Amniotic stem cell (primary cell): Measurements from ENCODE around the gene PDZRN4.
"Not testable (repeated sequence)": the region's sequence is repeated elsewhere in the genome, so short reads cannot be mapped to it uniquely, and the experiment has no call there.

Experiments used
- DNase-seq: peaks from one replicate; lab custom pipeline; 2025; lab: John Stamatoyannopoulos, UW

Gene PDZRN4

DNA sequence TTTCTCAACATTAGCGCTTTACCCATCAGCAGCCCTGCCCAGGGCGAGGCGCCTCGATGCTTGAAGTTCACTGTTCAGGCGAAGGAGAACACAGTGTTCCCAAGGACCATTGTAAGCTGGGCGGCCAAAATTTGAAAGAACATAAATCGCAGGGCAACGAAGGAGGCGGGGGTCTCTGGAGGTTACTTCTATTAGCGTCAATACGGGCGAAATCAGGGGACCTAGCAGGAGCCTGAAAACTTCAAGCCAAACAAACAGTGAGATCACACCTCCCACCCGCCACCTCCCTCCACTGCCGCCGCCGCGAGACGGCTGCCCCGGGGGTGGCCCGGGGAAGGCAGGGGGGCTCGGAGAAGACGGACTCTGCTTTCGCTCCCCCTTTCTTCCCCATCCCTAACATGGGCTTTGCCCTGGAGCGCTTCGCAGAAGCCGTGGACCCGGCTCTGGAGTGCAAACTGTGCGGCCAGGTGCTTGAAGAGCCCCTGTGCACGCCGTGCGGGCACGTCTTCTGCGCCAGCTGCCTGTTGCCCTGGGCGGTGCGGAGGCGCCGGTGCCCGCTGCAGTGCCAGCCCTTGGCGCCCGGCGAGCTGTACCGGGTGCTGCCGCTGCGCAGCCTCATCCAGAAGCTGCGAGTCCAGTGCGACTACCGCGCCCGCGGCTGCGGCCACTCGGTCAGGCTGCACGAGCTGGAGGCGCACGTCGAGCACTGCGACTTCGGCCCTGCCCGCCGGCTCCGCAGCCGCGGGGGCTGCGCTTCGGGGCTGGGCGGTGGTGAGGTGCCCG, at the start of gene PDZRN4:
PDZRN4 (plus strand) TSS at position 263 of the 783 bp plus-strand sequence.
- DNase-seq, result no peak

DNA sequence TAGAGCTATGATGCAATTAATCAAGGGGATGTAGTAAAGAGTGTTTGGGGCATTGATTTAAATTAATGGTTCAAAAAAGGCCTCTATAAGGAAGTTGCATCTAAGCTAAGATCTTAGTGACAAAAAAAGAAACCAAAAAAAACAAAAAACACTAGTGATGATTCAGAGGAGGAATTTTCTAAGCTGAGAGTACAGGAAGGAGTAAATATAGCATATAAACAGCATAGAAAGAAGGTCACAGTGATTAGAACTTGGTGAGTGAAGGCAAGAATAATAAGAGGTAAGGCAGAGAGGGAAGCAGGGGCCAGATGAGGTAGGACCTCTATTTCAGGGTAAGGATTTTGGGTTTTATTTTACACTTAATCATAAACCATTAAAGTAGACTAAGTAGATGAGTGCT, 48.0 kb upstream of the PDZRN4 start:
- DNase-seq, result no peak

DNA sequence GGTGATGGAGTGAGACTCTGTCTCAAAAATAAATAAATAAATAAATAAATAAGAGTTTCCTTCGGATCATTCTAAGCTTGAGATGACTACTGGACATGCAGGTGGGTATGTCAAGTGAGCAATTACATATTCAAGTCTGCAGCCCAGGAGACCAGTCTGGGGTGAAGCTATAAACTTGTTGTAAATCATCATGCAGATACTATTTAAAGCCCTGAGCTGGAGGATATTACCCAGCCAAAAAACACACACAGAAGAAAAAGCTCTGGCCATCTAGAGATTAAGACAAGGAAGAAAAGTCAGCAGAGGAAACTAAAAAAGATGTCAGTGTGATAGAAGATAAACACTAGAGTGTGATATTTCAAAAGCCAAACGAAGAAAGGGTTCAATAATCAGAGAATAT, 47.0 kb upstream of the PDZRN4 start:
- no peak for DNase-seq

DNA sequence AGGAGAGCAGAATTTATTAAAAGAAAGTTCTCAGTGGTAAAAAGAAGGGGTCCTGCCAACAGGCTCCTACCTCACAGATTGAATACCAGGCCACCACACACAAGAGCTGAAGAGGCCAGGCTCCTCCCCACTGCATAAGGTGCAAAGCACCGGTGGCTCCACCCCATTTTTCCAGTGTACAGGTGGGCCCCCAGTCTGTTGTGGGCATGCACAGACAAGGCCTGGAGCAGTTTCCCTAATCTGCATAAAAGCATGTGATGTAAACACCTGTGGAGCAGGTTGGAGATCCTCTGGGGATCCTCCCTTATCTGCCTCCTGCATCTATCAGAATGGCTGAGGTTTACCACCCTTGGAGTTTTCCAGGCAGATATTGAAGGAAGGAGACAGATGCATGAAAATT, 45.7 kb upstream of the PDZRN4 start:
- DNase-seq, result no peak

DNA sequence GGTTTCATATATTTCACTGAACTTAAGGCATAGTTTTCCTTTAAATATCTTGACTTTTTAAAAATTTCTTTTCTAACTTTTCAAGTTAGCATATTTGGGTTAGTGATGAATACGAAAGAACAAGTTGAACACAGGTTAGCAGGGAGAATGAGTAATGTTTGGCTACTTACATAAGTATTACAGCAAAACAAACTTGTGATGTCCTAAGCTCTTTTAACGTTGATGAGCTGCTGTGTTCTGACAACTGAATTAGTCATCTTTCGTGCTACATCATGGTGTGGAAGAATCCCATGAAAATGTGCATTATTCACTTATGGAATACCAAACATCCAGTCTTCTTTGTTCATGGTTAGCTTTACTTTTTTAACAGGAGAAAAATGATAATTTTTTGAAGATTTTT, 36.3 kb upstream of the PDZRN4 start:
- DNase-seq, result no peak

DNA sequence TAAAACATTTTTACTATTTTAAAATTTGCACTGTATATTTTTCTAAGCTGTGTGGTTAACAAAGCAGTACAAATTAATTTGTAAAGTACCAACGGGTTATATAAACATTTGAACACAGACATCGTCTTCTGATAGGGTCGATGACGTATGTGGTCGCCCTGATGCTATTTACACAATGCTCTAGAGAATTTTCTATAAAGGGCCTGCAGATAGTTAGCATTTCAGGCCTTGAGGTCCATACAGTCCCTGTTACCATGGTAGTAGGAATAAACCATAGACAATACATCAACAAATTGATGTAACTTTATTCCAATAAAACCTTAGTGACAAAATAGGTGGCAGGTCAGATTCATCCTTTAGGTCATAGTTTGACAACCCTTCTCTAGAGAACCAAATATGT, 25.7 kb upstream of the PDZRN4 start:
- no peak for DNase-seq

DNA sequence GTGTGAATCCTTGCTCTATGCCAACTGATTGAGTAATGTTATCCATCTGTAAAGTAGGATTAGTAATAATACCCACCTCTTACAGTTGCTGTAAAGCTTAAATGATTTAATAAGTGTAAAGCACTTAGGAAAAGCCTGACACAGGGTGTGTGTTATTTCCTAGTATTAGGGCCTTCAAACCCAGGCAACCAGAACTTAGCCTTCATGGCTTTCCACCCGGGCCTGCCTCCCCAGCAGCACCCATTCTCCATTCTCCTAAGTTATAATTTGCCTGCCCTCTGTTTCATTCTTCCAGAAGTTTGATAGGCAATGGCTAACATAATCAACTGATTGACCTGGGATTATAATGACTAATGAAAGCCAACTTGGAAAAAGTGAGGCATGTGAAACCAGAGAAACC, 20.4 kb upstream of the PDZRN4 start:
- no peak for DNase-seq

DNA sequence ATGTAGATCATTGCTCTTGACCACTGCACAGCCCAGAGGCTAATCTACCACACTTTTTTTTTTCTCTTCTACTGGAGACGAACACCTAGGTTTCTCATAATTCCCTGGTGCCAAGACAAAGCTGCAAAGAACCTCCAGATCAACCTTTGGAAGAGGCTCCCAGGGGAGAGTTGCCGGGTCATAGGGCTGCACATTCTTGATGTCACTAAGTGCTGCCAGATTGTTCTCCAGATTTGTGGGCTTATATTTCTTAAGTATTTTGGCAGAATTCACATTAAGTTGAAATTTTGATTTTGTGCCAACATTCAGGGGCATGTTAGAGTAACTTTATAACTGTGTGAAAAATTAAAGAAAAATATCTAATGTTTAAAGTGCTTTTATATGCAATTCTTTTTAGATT, 13.5 kb upstream of the PDZRN4 start:
- DNase-seq, result no peak

DNA sequence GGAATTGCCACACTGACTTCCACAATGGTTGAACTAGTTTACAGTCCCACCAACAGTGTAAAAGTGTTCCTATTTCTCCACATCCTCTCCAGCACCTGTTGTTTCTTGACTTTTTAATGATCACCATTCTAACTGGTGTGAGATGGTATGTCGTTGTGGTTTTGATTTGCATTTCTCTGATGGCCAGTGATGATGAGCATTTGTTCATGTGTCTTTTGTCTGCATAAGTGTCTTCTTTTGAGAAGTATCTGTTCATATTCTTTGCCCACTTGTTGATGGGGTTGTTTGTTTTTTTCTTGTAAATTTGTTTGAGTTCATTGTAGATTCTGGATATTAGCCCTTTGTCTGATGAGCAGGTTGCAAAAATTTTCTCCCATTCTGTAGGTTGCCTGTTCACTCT, 8.6 kb upstream of the PDZRN4 start:
- not testable (repeated sequence) for DNase-seq

DNA sequence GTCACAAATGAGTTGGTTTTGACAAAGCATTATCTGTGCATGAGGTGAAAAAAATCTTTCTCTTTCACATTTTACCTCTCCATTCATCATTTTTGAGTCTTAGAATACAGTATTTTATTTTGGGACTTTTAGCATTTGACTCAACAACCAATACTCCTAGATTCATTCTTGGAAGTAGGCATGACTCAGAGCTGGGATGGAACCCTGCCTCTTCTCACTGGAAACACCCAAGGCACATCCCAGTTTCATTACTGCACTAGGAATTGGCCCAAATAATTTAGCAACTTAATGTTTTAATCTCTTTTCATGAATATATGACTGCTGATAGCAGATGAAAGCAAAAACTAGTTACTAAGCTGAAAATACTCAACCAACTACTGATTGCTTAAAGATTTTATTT, 3.3 kb upstream of the PDZRN4 start:
- DNase-seq, result no peak

DNA sequence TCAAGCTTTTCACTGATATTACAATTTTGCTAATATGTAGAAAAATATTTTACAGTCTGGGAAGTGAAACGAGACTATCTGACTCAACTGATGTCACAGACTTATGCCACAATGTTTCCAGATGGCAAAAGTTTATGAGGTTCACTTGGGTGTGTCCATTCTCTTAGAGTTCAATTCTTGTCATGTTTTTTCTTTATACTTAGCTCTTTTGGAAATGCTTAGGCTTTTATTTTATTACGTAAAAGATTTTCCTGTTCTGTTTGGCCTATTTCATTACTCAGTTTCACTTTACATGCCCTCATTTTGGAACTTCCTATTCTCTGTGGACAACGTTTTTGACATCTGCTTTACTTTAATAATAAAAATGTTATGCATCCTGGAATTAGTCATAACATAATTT, 2.1 kb upstream of the PDZRN4 start:
- no peak for DNase-seq

DNA sequence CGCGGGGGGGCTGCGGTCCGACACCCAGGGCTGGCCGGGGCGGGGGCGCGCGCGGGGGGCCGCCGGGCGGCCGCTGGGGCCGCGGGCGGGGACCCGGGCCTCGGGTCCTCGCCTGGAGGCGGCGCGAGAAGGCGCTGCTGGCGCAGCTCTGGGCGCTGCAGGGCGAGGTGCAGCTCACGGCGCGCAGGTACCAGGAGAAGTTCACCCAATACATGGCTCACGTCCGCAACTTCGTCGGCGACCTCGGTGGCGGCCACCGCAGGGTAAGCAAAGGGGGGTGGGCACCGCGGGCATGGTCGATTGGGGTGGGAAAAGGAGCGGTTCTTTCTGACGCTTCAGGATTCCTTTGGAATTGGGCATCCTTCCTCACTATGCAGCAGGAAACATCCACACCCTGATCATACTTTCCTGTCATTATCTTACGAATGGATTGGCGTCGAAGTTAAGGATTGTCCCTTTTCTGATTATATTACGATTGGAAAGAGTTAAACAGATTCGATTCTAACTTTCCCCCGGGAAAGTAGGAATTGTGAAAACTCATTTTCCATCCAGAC, 798 bp downstream of the PDZRN4 start:
- no peak for DNase-seq

DNA sequence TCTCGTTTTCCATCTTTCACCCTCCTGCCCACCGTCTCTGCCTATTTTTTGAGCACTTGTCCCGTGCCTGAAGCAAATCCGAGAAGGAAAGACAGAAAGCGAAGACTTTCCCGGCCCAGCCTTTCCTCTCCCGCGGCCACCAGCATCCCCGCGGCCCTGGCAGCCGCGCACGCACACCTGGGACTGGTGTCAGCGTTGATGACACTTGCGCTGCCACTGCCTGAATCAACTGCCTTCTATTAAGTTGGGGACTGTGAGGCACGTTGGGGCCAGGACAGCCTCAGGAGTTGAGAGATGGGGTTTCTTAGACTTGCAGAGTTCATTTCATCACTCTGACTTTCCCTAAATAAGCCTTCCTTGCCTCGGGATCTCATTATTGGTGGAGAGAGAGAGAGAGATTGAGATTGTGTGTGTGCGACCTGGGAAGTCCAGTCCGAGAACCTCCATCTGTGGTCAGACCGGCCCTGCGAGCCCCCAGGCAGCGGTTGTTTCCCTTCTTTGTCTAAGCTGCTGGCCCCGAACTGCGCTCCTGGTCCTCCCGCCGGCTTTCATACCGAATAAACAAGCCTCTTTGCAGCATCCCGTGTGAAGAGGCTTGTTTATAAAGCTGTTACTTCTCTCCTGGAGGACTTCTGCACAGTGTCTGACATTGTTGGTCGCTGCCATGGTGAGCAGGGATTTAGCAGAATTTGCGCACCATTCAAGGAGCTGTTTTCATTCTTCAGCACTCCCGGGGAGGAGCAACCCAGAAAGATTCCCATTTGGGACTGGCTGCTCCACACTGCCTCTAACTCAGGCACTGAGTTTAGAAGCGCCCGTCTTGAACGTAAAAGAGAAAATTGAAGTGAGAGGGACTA, 1.5 kb downstream of the PDZRN4 start:
- no peak for DNase-seq

DNA sequence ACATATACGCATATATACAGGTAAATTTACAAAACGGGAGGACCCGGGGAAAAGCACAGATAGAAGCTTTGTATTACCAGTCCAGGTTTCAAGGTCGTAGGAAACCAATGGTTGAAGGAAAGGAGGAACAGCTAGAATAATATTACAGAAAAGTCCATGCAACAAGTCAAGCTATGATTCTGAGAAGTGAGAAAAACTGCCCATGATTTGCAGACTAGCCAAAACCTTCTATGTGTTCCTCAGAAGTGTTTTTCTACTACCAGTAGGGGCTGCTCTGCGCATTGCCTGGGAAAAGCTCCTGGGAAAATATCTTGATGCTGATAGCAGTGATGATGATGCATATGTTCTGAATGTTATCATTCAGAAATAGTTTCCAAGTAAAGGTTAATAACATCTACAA, 2.2 kb downstream of the PDZRN4 start:
- no peak for DNase-seq

DNA sequence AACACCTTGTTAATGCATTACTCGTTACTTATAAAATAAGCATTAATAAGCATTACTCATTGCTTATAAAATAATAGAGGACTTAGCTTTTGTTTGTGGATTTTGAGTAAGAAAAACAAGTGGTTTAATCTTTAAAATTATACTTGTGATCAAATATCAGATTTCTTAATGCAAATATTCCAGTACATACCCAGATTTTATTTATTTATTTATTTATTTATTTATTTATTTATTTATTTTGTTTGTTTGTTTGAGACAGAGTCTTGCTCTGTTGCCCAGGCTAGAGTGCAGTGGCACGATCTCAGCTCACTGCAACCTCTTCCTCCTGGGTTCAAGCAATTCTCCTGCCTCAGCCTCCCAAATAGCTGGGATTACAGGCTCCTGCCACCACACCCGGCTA, 3.4 kb downstream of the PDZRN4 start:
- DNase-seq, result not testable (repeated sequence)

DNA sequence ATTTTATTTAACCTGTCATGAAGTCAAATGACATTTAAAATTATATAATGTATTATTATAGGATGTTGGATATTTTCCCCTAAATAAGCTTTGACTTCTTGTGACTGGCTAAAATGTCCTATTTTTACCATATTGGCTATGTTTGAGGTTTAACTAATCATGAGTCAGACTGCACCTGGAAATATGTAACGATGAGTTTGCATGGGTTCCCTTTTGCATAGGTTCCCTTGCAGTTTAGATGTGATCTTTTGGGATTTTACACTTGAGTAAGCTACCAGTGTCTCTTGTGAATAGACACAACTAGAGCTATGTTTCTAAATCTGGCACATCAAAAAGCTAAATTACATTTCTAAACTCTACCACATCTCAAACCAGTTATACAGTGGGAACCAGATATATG, 5.2 kb downstream of the PDZRN4 start:
- no peak for DNase-seq

DNA sequence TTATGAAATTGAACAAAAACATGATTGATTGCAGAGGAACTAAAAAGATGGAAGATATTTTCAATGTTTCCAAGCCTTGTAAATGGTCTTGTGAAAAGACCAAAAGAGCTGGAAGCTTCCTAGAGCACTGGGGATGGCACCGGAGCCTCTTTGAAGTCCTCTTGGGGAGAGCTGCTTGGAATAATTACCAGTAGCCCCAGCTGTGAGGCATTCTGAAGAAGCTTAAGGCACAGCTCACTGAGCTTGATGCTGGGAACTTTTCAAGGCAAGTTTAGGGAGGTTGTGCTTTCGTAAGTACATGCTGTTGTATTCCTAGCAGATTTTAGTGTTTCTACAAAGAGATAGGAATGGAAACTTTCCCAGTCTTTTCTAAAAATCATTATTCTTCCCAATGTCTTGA, 13.9 kb downstream of the PDZRN4 start:
- DNase-seq, result no peak

DNA sequence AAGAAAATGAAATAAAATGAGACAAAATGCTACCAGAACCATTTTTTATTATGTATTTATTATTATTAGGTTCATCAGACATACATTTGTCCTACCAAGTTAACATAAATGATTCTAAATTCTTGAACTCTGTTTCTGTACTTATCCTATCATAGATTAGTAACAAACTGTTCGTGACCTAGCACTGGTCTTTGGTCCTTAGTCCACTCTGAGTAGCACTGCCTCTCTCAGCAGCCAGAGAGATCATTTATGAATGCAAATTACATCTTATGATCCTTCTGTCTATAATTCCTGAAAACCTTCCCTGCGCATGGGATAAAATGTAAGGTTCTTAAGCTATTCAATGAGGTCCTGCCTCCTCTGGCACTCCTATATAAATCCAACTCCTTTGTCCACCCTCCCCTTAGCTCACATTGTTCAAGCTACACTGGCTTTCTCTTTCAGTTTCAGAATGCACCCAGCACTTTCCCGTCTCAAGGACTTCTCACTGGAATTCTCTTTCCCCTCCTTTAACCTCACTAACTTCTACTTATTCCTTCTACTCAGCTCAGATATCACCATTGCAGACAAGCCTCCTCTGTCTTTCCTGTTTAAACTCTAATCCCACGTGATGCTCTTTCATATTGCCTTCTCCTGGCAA, 17.1 kb downstream of the PDZRN4 start:
- no peak for DNase-seq

DNA sequence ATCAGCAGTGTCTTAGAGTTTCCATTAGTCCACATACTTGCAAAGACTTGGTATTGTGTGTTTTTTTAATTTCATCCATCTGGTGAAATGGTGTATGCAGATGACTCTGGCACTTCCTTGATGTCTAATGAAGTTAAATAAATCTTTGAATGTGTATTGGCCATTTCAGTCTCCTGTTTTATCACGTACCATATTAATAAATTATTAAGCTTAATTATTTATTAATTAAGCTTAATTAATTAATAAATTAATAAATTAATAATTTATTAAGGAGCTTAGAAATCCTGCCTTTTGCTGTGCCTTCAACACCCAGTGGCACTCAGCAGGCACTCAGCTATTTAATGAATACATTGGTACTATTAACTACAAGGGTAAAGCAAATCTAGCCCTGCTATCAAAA, 18.2 kb downstream of the PDZRN4 start:
- no peak for DNase-seq

DNA sequence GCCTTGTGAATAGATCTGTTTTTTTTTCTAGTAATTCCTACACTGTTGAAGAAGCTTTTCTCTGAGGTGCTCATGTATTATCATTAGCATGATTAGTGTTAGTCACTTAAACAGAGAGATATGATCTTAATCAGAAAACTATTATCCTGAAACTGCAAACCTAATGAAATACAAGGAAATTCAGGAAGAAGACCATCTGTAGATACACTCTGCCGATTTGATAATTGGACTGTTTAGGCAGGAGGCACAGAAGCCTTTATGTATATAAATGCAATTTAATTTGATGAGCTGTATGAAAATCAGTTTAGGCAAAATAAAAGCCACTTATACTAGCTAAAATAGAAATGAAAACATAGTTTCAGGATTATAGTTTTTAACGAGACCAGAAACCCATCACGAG, 23.3 kb downstream of the PDZRN4 start:
- DNase-seq, result no peak

DNA sequence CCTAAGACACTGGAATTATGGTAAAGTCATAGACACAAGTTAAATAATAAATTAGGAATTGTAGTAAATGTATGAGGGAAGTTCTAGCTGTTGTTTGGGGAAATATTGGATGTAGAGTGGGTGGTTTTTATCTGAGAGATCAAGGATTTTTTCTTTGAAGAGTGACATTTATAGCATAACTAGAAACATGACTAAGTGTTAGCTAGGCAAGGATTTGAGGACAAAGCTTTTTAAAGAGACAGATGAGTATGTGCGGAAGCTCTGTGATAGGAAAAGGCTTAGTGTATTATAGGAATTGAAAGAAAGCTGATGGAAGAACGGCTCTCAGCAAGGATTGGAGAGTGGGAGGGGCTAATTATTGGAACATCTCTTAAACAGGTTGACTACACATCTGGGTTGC, 24.5 kb downstream of the PDZRN4 start:
- DNase-seq, result no peak

DNA sequence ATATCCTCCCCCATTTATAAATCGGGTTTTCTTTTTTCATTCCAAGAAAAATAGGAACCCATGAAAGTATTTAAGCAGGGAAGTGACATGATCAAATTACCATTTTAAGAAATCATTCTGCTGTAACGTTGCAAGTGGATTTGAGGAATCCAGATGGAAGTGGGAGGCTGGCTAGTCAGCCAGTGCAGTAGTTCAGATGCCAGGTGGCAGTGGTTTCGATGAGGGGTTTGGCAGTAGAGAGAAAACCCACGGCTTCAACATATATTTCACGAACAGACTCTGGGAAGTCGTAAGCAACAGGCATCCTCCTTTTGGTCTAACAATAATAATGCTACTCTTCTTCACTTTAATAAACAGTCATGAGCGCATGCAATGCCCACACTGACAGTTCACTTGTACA, 25.0 kb downstream of the PDZRN4 start:
- no peak for DNase-seq

DNA sequence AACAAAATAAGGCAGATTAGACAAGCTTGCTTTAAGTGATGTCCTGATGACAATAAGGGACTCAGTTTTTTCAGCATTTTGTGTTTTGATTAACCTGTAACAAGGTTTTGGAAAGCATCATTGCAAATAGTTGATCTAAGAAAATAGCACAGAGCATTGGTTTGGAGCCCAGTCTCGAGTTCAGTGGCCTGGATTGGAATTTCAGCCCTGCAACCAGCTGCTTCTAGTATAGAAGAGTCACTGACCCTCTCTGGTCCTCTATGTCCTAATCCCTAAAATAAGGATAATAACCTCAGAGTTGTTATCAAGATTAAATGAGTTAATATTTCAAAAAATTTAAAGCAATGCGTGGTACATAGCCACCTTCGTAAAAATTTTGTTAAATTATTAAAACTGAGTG, 25.5 kb downstream of the PDZRN4 start:
- no peak for DNase-seq
